ENCODE measurements around the gene RCAN1. TPM values are rescaled to one million over a fixed set of nuclear protein-coding genes. Genes with fewer than 3 reads are reported as not detected.

Gene RCAN1
- total RNA-seq, 1 donor from 2014 or later, result 22.9 TPM

- H3K4me1 ChIP-seq, result peaks cover 25% of the 10 kb centered on the region
- H3K4me3 ChIP-seq, result no peak overlapping the region
- H3K36me3 ChIP-seq, result peaks cover 59% of the 10 kb centered on the region
- H3K27me3 ChIP-seq (ENCODE audit: low read depth), result no peaks in the 10 kb centered on the region
- no peaks in the 10 kb centered on the region for H3K9me3 ChIP-seq
- ATAC-seq (peak; percentile 66 to 70), DNase-seq (no peak)
- no peak overlapping the region for H3K27ac ChIP-seq
- peak; percentile 45 for TF ChIP-seq CTCF (IDR thresholded peaks at IDR 0.05)
- intact Hi-C loops (cut with DNase I), result no loop called here
Observed at GRCh38 chr21:34517491-34518245, 97.2 kb downstream of the RCAN1 start.

GRCh38 chr21:34517039-34517438, 97.9 kb downstream of the RCAN1 start:
- no peak overlapping the region for H3K27ac ChIP-seq
- H3K27me3 ChIP-seq (ENCODE audit: low read depth), result no peaks in the 10 kb centered on the region
- H3K9me3 ChIP-seq, result no peaks in the 10 kb centered on the region
- H3K4me1 ChIP-seq, result peaks cover 23% of the 10 kb centered on the region
- intact Hi-C loops (cut with DNase I), result no loop called here
- no peak for DNase-seq
- no peak for TF ChIP-seq CTCF (IDR thresholded peaks at IDR 0.05)
- peaks cover 58% of the 10 kb centered on the region for H3K36me3 ChIP-seq
- ATAC-seq, result no peak
- no peak overlapping the region for H3K4me3 ChIP-seq

GRCh38 chr21:34514576-34515115, 100.3 kb downstream of the RCAN1 start:
- no peak for TF ChIP-seq CTCF (IDR thresholded peaks at IDR 0.05)
- DNase-seq (no peak), ATAC-seq (no peak)
- Histone ChIP-seq H3K9me3 (no peaks in the 10 kb centered on the region), H3K4me1 (peaks cover 16% of the 10 kb centered on the region), H3K27me3 (ENCODE audit: low read depth) (no peaks in the 10 kb centered on the region), H3K36me3 (peaks cover 35% of the 10 kb centered on the region), H3K4me3 (no peak overlapping the region), H3K27ac (no peak overlapping the region)
- intact Hi-C loops (cut with DNase I), result no loop called here

- no peaks in the 10 kb centered on the region for H3K9me3 ChIP-seq
- H3K27me3 ChIP-seq (ENCODE audit: low read depth), result no peaks in the 10 kb centered on the region
- H3K36me3 ChIP-seq, result peaks cover 26% of the 10 kb centered on the region
- DNase-seq (no peak), ATAC-seq (peak; percentile 34 to 43)
- H3K4me1 ChIP-seq, result peaks cover 16% of the 10 kb centered on the region
- H3K27ac ChIP-seq, result peak overlapping the region; percentile 32
- TF ChIP-seq CTCF (IDR thresholded peaks at IDR 0.05), result no peak
- H3K4me3 ChIP-seq, result no peak overlapping the region
- intact Hi-C loops (cut with DNase I), result no loop called here
Observed at GRCh38 chr21:34513129-34513675, 101.7 kb downstream of the RCAN1 start.

GRCh38 chr21:34511787-34512455, 103.0 kb downstream of the RCAN1 start, which contains the start of gene KCNE1:
Gene KCNE1, minus strand, starts transcription at chr21:34512210. Its CDS starts 62,576 bp downstream, at chr21:34449634.
- Histone ChIP-seq H3K4me3 (peak within 1 kb of the TSS; percentile 51), H3K36me3 (peaks cover 16% of the 10 kb centered on the region), H3K9me3 (no peaks in the 10 kb centered on the region), H3K27me3 (ENCODE audit: low read depth) (no peaks in the 10 kb centered on the region), H3K27ac (peak within 1 kb of the TSS; percentile 72), H3K4me1 (peaks cover 16% of the 10 kb centered on the region)
- intact Hi-C loops (cut with DNase I), result no loop called here
- DNase-seq (peak; percentile 79), ATAC-seq (peak; percentile 70 to 77)
- no peak for TF ChIP-seq CTCF (IDR thresholded peaks at IDR 0.05)
